ENCODE data around the gene SLC13A4.

Gene SLC13A4

DNA sequence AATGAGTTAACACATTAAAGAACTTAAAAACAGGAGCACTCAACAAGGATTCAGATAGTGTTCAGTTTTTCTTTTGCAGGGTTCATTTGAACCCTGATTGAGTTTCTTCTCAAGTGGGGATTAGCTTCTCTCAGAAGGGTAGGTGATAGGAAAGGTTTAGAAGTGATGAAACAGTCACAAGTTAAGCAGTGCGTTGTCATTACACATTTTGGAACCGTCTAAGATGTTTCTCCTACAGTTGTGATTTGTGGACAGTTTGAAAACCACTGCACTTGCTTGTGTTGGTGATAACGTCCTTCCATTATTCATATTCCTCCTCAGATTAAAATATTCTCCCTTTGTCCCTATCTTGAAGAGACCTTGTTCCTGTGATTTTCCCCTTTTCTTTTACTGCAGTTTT is 62.9 kb downstream of the SLC13A4 start:
- H3K4me3 ChIP-seq (ENCODE audit: low read depth, low read length): no peak overlapping the region
- no peaks in the 10 kb centered on the region for H3K9me3 ChIP-seq (ENCODE audit: control insufficient read depth, insufficient read depth, low read length)
- H3K27me3 ChIP-seq (ENCODE audit: control insufficient read depth, insufficient read depth, low read length): no peaks in the 10 kb centered on the region
- H3K4me1 ChIP-seq (ENCODE audit: control insufficient read depth, insufficient read depth, low read length): no peaks in the 10 kb centered on the region
- no peak overlapping the region for H3K9ac ChIP-seq (ENCODE audit: low read depth, low read length)
- H3K36me3 ChIP-seq (ENCODE audit: control insufficient read depth, insufficient read depth, low read length): no peaks in the 10 kb centered on the region

DNA sequence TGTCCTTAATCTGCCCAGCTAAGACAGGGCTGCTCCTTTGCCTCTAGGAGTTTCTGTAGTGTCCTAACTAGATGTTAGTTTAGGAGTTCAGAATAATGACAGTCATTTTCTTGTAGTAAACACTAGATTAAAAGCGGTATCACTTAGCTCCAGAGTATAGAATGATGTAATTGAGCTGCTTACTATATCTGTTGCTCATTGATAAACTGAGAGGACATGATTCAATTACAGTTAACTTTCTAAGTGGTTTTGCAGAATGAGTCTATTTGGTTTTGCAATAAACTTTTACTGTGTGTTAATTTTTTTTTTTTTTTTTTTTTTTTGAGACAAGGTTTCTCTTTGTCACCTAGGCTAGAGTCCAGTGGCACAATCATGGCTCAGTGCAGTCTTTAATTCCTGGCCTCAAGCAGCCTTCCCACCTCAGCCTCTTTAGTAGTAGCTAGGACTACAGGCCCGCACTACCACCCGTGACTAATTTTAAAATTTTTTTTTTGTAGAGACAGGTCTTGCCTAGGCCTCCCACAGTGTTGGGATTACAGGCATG is 63.9 kb downstream of the SLC13A4 start:
- Histone ChIP-seq H3K27me3 (ENCODE audit: control insufficient read depth, insufficient read depth, low read length) (no peaks in the 10 kb centered on the region), H3K4me3 (ENCODE audit: low read depth, low read length) (no peak overlapping the region), H3K9ac (ENCODE audit: low read depth, low read length) (no peak overlapping the region), H3K9me3 (ENCODE audit: control insufficient read depth, insufficient read depth, low read length) (no peaks in the 10 kb centered on the region), H3K4me1 (ENCODE audit: control insufficient read depth, insufficient read depth, low read length) (no peaks in the 10 kb centered on the region), H3K36me3 (ENCODE audit: control insufficient read depth, insufficient read depth, low read length) (no peaks in the 10 kb centered on the region)

DNA sequence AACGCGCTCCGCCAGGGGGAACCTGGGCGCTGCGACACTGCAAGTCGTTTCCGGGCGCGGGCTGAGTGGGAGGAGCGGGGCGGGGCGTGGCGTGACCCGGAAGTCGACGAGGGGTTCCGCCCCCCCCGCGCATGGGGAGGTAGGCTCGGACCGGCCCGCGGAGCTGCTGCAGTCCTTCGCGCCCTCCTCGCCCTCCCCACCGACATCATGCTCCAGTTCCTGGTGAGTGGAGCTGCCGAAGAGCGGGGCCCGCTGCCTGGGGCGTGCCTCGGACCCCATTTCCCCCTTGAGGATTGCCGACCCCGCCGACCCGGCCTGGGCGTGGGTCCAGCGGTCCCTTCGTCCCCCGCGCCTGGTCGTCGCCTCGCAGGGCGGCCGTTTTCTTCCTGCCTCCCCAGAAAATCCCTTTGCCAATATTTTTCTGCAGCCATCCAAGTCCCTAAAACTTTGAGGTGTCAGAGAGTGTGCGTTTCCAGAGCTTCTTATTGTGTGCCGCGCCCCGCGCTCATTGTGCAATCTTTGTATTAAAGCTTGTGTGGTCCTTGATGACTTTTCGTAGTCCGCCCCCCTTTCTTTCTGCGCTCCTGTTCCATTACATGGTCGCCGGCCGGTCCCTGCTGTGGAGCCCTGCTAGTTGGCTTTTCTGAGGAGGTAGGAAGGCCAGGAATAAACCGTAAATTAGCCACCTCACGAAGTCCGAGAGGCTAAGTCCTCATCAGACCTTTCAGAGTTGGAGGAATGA is 65.4 kb downstream of the SLC13A4 start, which contains the start of gene STMP1:
Gene STMP1, plus strand, starts transcription at position 142 of the 742 bp plus-strand sequence.
- peak within 1 kb of the TSS; percentile 94 for H3K9ac ChIP-seq (ENCODE audit: low read depth, low read length)
- no peaks in the 10 kb centered on the region for H3K9me3 ChIP-seq (ENCODE audit: control insufficient read depth, insufficient read depth, low read length)
- H3K27me3 ChIP-seq (ENCODE audit: control insufficient read depth, insufficient read depth, low read length): no peaks in the 10 kb centered on the region
- no peaks in the 10 kb centered on the region for H3K4me1 ChIP-seq (ENCODE audit: control insufficient read depth, insufficient read depth, low read length)
- peak within 1 kb of the TSS; percentile 70 for H3K4me3 ChIP-seq (ENCODE audit: low read depth, low read length)
- H3K36me3 ChIP-seq (ENCODE audit: control insufficient read depth, insufficient read depth, low read length): no peaks in the 10 kb centered on the region

DNA sequence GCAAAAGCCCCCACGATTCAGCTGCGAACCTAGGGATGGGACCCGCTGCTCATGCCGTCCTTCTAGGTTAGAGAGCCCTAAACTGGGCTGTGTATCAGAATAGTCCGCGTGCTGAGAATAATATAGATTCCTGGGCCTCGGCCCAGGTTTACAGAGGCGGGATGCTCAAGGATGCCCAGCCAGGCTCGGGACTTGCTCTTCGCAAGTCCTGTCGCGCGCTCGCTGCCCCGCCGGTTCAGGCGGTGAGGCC is 65.9 kb downstream of the SLC13A4 start:
- no peaks in the 10 kb centered on the region for H3K27me3 ChIP-seq (ENCODE audit: control insufficient read depth, insufficient read depth, low read length)
- H3K4me1 ChIP-seq (ENCODE audit: control insufficient read depth, insufficient read depth, low read length): no peaks in the 10 kb centered on the region
- peak overlapping the region; percentile 70 for H3K4me3 ChIP-seq (ENCODE audit: low read depth, low read length)
- peak overlapping the region; percentile 62 for H3K9ac ChIP-seq (ENCODE audit: low read depth, low read length)
- no peaks in the 10 kb centered on the region for H3K9me3 ChIP-seq (ENCODE audit: control insufficient read depth, insufficient read depth, low read length)
- no peaks in the 10 kb centered on the region for H3K36me3 ChIP-seq (ENCODE audit: control insufficient read depth, insufficient read depth, low read length)

DNA sequence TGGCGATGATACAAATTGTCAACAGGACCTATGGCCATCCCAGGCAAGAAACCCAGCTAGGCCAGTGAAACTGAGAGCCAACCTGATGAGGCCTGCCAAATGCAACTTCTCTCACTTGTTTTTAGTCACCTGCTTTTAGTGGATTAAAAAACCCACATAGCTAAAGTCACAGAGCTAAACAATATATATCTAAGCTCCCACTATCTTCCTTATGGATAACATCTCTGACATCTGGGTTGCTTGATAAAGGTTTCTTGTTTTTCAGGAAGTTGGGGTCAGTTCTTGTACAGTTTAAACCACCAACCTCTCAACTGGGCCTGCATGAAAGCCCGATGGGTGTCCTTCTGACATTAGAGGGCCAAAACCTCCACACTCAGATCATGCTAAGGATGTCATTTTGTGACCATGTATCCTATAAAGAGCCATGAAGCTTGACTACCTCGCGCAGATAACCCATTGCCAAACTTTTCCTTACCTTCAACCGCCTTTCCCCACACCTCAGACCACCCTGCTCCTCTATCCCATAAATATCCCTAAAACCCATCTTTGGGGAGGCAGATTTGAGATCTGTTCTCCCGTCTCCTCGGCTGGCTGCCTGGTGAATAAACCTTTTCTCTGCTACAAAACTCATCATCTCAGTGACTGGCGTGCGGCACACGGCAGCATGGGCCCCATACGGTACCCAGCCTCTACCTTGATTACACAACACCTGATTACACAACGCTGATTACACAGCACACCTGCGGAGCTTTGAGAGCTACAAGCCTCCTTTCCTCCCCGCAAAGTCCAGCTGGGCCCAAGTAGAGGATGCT is 66.5 kb downstream of the SLC13A4 start:
- H3K9me3 ChIP-seq (ENCODE audit: control insufficient read depth, insufficient read depth, low read length): no peaks in the 10 kb centered on the region
- no peaks in the 10 kb centered on the region for H3K4me1 ChIP-seq (ENCODE audit: control insufficient read depth, insufficient read depth, low read length)
- peak overlapping the region; percentile 62 for H3K9ac ChIP-seq (ENCODE audit: low read depth, low read length)
- H3K27me3 ChIP-seq (ENCODE audit: control insufficient read depth, insufficient read depth, low read length): no peaks in the 10 kb centered on the region
- H3K4me3 ChIP-seq (ENCODE audit: low read depth, low read length): peak overlapping the region; percentile 70
- no peaks in the 10 kb centered on the region for H3K36me3 ChIP-seq (ENCODE audit: control insufficient read depth, insufficient read depth, low read length)

DNA sequence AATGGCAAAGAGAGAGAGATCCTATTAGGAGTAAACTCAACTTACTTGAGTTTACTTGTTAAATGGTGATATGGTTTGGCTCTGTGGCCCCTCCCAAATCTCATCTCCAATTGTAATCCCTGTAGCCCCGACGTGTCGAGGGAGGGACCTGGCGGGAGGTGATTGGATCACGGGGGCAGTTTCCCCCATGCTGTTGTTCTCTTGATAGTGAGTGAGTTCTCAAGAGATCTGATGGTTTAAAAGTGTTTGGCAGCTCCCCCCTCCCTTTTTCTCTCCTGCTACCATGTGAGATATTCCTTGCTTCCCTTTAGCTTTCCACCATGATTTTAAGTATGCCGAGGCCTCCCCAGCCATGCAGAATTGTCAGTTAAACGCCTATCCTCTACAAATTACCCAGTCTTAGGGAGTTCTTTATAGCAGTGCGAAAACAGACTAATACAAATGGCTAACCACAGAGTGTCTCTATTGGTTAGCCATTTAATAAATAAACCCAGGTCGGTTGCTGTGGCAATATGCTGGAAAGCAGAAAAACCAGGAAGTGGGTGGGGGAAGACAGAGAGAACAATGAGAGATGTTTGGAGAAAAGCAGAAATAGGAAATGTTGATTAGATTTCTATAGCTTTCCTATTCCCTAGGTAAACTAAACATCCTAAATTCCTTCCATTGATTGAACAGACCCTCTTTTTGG is 68.7 kb downstream of the SLC13A4 start:
- Histone ChIP-seq H3K9me3 (ENCODE audit: control insufficient read depth, insufficient read depth, low read length) (no peaks in the 10 kb centered on the region), H3K36me3 (ENCODE audit: control insufficient read depth, insufficient read depth, low read length) (no peaks in the 10 kb centered on the region), H3K4me3 (ENCODE audit: low read depth, low read length) (no peak overlapping the region), H3K9ac (ENCODE audit: low read depth, low read length) (no peak overlapping the region), H3K4me1 (ENCODE audit: control insufficient read depth, insufficient read depth, low read length) (no peaks in the 10 kb centered on the region), H3K27me3 (ENCODE audit: control insufficient read depth, insufficient read depth, low read length) (no peaks in the 10 kb centered on the region)

DNA sequence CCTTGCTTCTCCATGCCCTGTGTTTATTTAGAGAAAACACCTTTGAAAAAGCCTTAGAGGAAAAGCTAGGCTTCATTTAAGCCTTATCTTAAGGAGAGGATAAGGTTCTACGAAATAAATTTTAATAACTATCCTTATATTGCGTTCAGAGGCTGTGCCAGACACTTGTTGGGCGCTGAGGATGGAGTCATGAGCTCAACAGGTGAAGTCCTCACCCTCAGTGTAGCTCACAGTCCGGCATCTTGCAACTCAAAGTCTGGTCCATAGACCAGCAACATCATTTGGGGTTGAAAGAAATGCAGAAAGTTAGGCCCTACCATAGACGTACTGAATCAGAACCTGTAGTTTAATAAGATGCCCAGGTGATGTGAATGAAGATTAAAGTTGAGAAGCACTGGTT is 69.4 kb downstream of the SLC13A4 start:
- Histone ChIP-seq H3K9me3 (ENCODE audit: control insufficient read depth, insufficient read depth, low read length) (no peaks in the 10 kb centered on the region), H3K4me3 (ENCODE audit: low read depth, low read length) (no peak overlapping the region), H3K36me3 (ENCODE audit: control insufficient read depth, insufficient read depth, low read length) (no peaks in the 10 kb centered on the region), H3K27me3 (ENCODE audit: control insufficient read depth, insufficient read depth, low read length) (no peaks in the 10 kb centered on the region), H3K4me1 (ENCODE audit: control insufficient read depth, insufficient read depth, low read length) (no peaks in the 10 kb centered on the region), H3K9ac (ENCODE audit: low read depth, low read length) (no peak overlapping the region)

DNA sequence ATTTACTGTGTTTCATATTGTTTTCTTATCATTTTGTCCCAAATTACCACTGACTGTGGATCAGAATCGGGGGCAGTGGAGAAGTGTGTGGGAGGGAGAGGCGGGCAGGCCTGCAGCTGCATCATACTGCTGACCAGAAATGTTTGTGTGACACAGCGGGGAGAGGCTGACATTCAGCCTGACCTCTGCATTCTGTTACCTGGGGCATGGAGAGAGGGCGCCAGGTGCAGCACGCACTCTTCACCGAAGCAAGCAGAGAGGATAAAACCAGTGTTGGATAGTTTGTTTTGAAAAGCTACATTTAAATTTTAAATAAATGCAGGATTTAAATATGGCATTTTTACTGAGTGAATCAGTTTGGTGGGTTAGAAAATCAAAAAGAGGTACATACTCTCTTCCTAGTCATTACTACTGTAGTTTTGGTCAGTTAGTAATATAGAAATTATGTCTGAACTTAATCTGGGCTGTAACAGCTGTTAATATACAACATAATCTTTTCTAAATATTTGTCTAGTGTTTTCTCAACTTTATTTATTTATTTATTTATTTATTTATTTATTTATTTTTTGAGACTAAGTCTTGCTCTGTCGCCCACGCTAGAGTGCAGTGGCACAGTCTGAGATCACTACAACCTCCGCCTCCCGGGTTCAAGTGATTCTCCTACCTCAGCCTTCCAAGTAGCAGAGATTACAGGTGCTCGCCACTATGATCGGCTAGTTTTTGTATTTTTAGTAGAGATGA is 74.5 kb downstream of the SLC13A4 start:
- Histone ChIP-seq H3K27me3 (ENCODE audit: control insufficient read depth, insufficient read depth, low read length) (no peaks in the 10 kb centered on the region), H3K36me3 (ENCODE audit: control insufficient read depth, insufficient read depth, low read length) (peaks cover 4% of the 10 kb centered on the region), H3K9me3 (ENCODE audit: control insufficient read depth, insufficient read depth, low read length) (no peaks in the 10 kb centered on the region), H3K4me1 (ENCODE audit: control insufficient read depth, insufficient read depth, low read length) (peaks cover 5% of the 10 kb centered on the region), H3K9ac (ENCODE audit: low read depth, low read length) (no peak overlapping the region), H3K4me3 (ENCODE audit: low read depth, low read length) (no peak overlapping the region)

DNA sequence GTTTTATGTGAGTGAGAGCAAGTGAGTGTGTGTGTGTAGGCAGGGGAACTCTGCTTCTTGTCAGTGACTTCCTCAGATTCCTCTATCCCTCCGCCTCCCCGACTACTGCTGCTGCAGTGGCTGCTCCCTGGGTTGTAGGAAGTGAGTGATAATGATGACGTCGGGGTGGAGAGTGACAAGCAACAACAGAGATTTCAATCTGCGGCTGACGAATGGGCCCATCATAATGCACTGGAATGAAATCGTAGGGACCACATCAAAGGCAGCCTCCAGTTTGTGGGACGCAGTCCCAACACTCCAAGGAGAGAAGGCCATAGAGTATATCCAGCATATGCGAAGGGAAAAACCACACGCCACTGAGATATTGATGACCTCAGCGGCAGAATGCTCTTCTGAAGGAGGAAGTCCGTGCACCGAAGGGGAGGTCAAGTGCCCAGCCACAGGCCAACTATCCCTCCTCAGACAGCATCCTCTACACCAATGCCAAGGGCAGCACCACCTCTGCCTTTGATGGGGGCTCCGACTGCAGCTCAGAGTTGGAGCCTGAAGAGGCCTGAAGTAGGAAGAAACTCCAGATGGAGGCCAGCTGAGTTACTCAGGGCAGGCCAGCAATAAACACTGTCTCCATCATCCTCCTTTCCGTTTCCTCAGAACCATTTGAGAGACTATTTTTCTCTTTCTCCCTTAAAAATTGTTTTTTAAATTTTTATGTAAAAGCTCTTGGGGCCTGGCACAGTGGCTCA is 77.0 kb downstream of the SLC13A4 start:
- H3K9me3 ChIP-seq (ENCODE audit: control insufficient read depth, insufficient read depth, low read length): no peaks in the 10 kb centered on the region
- H3K4me3 ChIP-seq (ENCODE audit: low read depth, low read length): no peak overlapping the region
- H3K36me3 ChIP-seq (ENCODE audit: control insufficient read depth, insufficient read depth, low read length): peaks cover 7% of the 10 kb centered on the region
- H3K27me3 ChIP-seq (ENCODE audit: control insufficient read depth, insufficient read depth, low read length): no peaks in the 10 kb centered on the region
- no peak overlapping the region for H3K9ac ChIP-seq (ENCODE audit: low read depth, low read length)
- H3K4me1 ChIP-seq (ENCODE audit: control insufficient read depth, insufficient read depth, low read length): peaks cover 5% of the 10 kb centered on the region

DNA sequence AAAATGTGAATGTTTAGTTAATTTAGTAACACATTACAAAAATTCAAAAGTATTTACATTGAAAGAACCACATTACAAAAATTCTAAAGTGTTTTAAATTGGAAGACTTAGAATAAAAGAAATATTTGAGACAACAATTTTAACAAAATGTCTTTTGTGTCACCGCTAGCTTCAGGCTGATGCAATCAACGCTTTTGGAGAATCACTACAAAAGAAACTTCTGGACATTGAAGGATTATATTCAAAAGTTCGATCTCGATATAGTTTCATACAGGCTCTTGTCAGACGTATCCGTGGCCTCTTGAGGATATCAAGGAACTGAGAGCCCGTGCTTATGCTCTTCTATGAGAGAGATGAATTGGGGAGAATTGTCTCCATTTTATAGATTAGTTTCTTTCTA is 79.8 kb downstream of the SLC13A4 start:
- no peak overlapping the region for H3K4me3 ChIP-seq (ENCODE audit: low read depth, low read length)
- peaks cover 12% of the 10 kb centered on the region for H3K36me3 ChIP-seq (ENCODE audit: control insufficient read depth, insufficient read depth, low read length)
- H3K4me1 ChIP-seq (ENCODE audit: control insufficient read depth, insufficient read depth, low read length): peaks cover 5% of the 10 kb centered on the region
- no peaks in the 10 kb centered on the region for H3K9me3 ChIP-seq (ENCODE audit: control insufficient read depth, insufficient read depth, low read length)
- H3K27me3 ChIP-seq (ENCODE audit: control insufficient read depth, insufficient read depth, low read length): no peaks in the 10 kb centered on the region
- H3K9ac ChIP-seq (ENCODE audit: low read depth, low read length): no peak overlapping the region

DNA sequence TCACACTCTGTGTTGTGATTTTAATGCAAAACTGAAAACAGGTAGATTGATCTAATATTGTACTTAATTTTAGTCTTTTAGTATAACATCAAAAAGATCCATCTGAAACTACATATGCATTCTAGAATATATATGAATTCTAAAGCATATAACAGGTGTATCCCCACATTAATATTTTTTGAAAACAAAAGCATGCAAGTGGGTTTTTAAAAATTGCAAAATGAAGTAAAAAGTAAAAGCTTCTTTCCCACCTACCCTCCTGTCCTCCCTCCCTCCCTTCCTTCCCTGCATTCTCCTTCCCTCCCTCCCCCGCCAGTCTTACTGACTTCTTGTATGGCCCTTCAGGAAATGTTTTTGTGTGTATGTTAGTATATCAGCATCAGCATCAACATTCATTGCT is 80.2 kb downstream of the SLC13A4 start:
- Histone ChIP-seq H3K4me3 (ENCODE audit: low read depth, low read length) (no peak overlapping the region), H3K36me3 (ENCODE audit: control insufficient read depth, insufficient read depth, low read length) (peaks cover 12% of the 10 kb centered on the region), H3K9me3 (ENCODE audit: control insufficient read depth, insufficient read depth, low read length) (no peaks in the 10 kb centered on the region), H3K27me3 (ENCODE audit: control insufficient read depth, insufficient read depth, low read length) (no peaks in the 10 kb centered on the region), H3K4me1 (ENCODE audit: control insufficient read depth, insufficient read depth, low read length) (peaks cover under 1% of the 10 kb centered on the region), H3K9ac (ENCODE audit: low read depth, low read length) (no peak overlapping the region)

Measured in iPS-15b (cell line).